ENCODE measurements around the gene AGTPBP1.
"Not testable (repeated sequence)": the region's sequence is repeated elsewhere in the genome, so short reads cannot be mapped to it uniquely, and the experiment has no call there.

AGTPBP1 gene, protein sequence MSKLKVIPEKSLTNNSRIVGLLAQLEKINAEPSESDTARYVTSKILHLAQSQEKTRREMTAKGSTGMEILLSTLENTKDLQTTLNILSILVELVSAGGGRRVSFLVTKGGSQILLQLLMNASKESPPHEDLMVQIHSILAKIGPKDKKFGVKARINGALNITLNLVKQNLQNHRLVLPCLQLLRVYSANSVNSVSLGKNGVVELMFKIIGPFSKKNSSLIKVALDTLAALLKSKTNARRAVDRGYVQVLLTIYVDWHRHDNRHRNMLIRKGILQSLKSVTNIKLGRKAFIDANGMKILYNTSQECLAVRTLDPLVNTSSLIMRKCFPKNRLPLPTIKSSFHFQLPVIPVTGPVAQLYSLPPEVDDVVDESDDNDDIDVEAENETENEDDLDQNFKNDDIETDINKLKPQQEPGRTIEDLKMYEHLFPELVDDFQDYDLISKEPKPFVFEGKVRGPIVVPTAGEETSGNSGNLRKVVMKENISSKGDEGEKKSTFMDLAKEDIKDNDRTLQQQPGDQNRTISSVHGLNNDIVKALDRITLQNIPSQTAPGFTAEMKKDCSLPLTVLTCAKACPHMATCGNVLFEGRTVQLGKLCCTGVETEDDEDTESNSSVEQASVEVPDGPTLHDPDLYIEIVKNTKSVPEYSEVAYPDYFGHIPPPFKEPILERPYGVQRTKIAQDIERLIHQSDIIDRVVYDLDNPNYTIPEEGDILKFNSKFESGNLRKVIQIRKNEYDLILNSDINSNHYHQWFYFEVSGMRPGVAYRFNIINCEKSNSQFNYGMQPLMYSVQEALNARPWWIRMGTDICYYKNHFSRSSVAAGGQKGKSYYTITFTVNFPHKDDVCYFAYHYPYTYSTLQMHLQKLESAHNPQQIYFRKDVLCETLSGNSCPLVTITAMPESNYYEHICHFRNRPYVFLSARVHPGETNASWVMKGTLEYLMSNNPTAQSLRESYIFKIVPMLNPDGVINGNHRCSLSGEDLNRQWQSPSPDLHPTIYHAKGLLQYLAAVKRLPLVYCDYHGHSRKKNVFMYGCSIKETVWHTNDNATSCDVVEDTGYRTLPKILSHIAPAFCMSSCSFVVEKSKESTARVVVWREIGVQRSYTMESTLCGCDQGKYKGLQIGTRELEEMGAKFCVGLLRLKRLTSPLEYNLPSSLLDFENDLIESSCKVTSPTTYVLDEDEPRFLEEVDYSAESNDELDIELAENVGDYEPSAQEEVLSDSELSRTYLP

DNA sequence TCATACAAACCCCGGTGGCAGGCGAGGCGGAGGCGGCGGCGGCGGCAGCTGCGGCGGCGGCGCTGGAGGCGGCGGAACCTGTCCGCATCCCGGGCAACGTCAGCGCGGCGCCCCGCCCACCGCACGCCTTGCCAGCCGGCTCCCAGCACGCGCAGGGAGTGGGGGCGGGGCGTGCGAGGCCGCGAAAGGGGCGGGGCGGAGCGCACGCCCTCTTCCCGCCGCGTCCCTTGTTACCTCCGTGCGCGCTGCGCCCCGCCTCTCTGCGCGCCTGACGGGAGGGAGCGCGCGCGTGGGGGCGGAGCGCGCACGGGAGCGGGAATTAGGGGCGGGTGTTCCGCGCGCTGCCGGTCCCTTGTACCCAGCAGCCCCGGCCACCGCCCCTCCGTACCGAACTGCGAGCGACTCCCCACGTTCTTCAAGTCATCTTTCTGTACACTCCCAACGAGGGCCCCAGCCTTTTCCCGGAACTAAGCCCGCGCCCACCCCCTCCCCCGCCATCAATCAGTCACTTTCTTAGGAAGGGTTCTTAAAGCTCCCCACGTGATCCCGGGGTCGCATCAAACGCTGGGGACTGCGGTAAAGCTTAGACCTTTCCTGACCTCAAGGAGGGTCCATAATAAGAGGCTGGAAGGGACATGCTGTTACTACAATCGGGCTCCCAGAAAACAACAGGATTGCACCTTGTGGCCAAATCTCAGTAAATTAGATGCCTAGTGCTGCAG is at the start of gene AGTPBP1:
TSS of gene AGTPBP1 (minus strand) at position 80 of the 722 bp plus-strand sequence. CDS start 29,421 bp downstream, outside the sequence.
- Histone ChIP-seq H3K4me3 (peak within 1 kb of the TSS; percentile 81 to 90), H3K4me1 (peaks cover 0 to 18% (median 3%) of the 10 kb centered on the region in 4 donors), H3K9me3 (no peaks in the 10 kb centered on the region), H3K27me3 (no peaks in the 10 kb centered on the region), H3K27ac (peak within 1 kb of the TSS; percentile 73 to 77), H3K36me3 (no peaks in the 10 kb centered on the region)
- intact Hi-C loops (cut with DNase I; ENCODE audit: low total_unique reads), result no loop called here
- peak; percentile 91 to 97 for DNase-seq
- TF ChIP-seq, protein P1, sequence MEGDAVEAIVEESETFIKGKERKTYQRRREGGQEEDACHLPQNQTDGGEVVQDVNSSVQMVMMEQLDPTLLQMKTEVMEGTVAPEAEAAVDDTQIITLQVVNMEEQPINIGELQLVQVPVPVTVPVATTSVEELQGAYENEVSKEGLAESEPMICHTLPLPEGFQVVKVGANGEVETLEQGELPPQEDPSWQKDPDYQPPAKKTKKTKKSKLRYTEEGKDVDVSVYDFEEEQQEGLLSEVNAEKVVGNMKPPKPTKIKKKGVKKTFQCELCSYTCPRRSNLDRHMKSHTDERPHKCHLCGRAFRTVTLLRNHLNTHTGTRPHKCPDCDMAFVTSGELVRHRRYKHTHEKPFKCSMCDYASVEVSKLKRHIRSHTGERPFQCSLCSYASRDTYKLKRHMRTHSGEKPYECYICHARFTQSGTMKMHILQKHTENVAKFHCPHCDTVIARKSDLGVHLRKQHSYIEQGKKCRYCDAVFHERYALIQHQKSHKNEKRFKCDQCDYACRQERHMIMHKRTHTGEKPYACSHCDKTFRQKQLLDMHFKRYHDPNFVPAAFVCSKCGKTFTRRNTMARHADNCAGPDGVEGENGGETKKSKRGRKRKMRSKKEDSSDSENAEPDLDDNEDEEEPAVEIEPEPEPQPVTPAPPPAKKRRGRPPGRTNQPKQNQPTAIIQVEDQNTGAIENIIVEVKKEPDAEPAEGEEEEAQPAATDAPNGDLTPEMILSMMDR (IDR thresholded peaks at IDR 0.05), result no peak

DNA sequence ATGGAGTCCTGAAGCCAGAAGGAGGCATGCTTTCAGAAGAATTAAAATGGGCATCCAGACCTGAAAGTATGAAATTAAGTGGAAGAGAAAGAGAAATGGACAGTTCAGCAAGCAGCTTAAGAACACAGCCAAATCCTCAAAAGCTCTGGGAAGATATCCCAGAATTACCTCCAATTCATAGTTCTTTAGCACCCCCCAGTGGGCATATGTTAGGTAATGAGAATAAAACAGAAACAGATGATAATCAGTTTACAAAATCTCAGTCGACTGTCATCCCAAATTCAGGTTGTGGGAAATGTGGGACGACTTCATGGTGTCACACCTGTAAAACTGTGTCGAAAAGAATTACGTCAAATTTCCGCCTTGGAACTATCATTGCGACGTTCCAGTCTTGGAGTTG is 44.4 kb upstream of the AGTPBP1 start:
- H3K27ac ChIP-seq; H3K4me1 ChIP-seq; H3K9me3 ChIP-seq; H3K27me3 ChIP-seq; intact Hi-C loops (cut with DNase I; ENCODE audit: low total_unique reads); H3K36me3 ChIP-seq; H3K4me3 ChIP-seq; DNase-seq: not testable (repeated sequence)

DNA sequence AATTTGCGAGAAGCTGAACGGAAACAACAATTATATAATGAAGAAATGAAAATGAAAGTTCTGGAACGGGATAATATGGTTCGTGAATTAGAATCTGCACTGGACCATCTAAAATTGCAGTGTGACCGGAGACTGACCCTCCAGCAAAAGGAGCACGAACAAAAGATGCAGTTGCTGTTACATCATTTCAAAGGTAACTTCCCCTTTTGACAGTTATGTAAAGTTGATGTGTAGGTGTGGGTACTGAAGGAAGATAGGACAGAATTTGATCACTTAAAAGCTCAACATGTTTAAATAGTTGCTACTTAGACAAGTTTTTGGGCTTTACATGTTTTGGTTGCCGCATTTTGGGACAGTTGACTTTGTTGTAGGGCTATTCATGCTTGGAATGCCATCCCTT is 32.1 kb upstream of the AGTPBP1 start:
- H3K27me3 ChIP-seq; DNase-seq; intact Hi-C loops (cut with DNase I; ENCODE audit: low total_unique reads); H3K27ac ChIP-seq; H3K4me3 ChIP-seq; H3K4me1 ChIP-seq; H3K9me3 ChIP-seq; H3K36me3 ChIP-seq: not testable (repeated sequence)

DNA sequence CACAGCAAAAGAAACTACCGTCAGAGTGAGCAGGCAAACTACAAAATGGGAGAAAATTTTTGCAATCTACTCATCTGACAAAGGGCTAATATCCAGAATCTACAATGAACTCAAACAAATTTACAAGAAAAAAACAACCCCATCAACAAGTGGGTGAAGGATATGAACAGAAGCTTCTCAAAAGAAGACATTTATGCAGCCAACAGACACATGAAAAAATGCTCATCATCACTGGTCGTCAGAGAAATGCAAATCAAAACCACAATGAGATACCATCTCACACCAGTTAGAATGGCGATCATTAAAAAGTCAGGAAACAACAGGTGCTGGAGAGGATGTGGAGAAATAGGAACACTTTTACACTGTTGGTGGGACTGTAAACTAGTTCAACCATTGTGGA is 20.0 kb upstream of the AGTPBP1 start:
- H3K27me3 ChIP-seq; H3K9me3 ChIP-seq; DNase-seq; H3K4me1 ChIP-seq; H3K36me3 ChIP-seq; H3K27ac ChIP-seq; intact Hi-C loops (cut with DNase I; ENCODE audit: low total_unique reads); H3K4me3 ChIP-seq: not testable (repeated sequence)

DNA sequence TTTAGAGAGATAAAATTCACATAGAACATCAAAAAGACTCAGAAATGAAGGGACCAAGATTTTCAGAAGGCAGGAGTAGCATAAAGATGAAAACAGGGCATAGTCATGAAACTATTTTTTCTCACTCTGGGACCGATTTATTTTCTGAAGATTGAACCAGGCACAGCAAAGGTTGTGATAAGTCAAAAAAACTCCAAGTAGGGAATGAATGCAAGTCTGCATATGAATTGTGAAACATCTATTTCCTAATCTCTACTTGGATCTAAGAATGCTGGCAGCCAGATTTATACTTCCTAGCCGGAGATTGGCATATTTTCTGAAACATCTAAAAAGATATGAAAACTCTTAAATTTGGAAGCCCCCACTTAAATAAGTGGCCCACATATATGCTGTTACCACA is 16.0 kb upstream of the AGTPBP1 start:
- H3K36me3 ChIP-seq; intact Hi-C loops (cut with DNase I; ENCODE audit: low total_unique reads); DNase-seq; H3K27me3 ChIP-seq; H3K4me1 ChIP-seq; H3K9me3 ChIP-seq; H3K4me3 ChIP-seq; H3K27ac ChIP-seq: not testable (repeated sequence)

DNA sequence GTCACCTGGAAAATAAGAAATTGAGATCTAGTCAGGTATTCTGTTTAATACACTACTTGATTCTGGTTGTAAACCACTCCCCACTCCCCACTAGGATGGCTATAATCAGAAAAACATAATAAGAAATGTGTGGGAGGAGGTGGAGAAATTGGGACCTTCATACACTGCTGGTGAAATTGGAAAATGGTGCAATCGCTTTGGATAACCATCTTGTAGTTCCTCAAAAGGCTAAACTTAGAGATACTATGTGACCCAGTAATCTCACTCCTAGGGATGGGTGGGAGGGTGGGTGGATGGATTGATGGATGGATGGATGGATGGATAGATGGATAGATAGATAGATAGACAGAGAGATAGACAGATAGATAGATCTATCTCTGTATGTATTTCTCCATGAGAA is 14.5 kb upstream of the AGTPBP1 start:
- DNase-seq; H3K4me3 ChIP-seq; H3K9me3 ChIP-seq; H3K36me3 ChIP-seq; H3K27ac ChIP-seq; H3K4me1 ChIP-seq; intact Hi-C loops (cut with DNase I; ENCODE audit: low total_unique reads); H3K27me3 ChIP-seq: not testable (repeated sequence)

DNA sequence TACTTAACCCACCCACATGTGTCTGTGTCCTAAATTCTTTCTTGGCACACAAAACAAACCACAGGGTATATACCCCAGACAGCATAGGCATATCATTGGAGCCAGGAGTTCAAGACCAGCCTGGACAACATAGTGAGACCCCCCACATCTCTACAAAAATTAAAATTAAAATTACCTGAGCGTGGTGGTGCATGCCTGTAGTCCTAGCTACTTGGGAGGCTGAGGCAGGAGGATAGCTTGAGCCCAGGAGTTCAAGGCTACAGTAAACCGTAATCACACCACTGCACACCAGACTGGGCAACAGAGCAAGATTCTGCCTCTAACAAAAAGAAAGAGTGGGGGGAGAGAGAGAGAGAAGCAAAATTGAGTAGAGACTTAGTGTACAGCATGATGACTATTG is 4.6 kb upstream of the AGTPBP1 start:
- DNase-seq, result no peak
- Histone ChIP-seq H3K27ac (no peak overlapping the region), H3K9me3 (no peaks in the 10 kb centered on the region), H3K4me1 (peaks cover 0 to 5% (median 2%) of the 10 kb centered on the region in 4 donors), H3K27me3 (no peaks in the 10 kb centered on the region), H3K36me3 (no peaks in the 10 kb centered on the region), H3K4me3 (no peak overlapping the region)
- intact Hi-C loops (cut with DNase I; ENCODE audit: low total_unique reads), result no loop called here
- TF ChIP-seq, protein P1 (IDR thresholded peaks at IDR 0.05), result no peak
